Left ventricle myocardium superior (tissue), 1 donor: ENCODE data around the gene ASTN2. TPM values are rescaled to one million over a fixed set of nuclear protein-coding genes. Genes with fewer than 3 reads are reported as not detected.

Experiments
- ATAC-seq: fragments of 200-7000 bp; cut with Tn5 transposase; one replicate; pipeline ENCODE4 v1.9.1; 2020; ENCODE audit warnings: mild to moderate bottlenecking, moderate library complexity
- DNase-seq: peaks from one replicate; pipeline ENCODE4 v3.0.0-alpha.2; 2020
- intact Hi-C: fragments of 100-400 bp; cut with micrococcal nuclease; formaldehyde crosslinking; loops from one replicate; pipeline ENCODE4 v1.11.0; 2022
- total RNA-seq: library from RNA; stranded (reverse); fragmentation: NEBNext Ultra II Directional; extraction: Animal tissue kit (Norgen Biotek cat#: 25700); gene quantifications from one replicate; pipeline ENCODE4 v1.2.1, GENCODE V29; 2021
- donor health status: DM: no; HTN: yes; CAD: no; lungs with severe emphysema.

Gene ASTN2
- total RNA-seq, 1 donor from 2014 or later: 11.3 TPM

DNA sequence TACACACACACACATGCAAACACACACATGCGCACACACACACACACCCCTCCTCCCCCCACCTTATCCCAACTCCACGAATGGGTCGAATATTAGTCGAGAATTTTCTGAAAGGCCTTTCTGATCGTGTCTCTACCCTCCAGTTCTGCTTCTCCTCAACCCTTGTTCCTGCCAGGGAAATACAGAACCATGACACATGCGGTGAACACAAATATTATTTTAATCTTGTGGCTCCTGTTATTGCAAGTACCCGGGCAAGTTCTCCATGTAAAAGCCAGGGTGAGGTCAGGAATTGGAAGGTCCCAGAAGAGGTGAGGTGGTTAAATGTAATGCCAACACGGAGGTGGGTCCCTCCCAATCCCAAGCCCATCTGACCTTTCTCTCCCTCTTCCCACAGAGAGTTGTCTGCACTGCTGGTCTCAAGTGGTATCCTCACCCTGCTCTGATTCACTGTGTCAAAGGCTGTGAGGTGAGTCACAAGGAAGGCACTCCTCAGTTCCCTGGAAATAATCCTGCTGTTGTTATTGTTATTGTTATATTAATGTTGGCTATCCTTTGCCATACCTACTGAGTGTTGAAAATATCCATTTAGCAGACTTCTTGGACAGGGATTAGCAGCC, 1037.6 kb downstream of the ASTN2 start:
- ATAC-seq (peak; percentile 35), DNase-seq (no peak)
- intact Hi-C loops: no loop called here
